Neural cell (in vitro differentiated cells): ENCODE results near the gene TXNL4A.

ENCODE experiments used
- EP300 ChIP-seq: fragments of 450-650 bp; conservative IDR thresholded peaks from 2 replicates; pipeline ENCODE4 v1.6.1; 2014; ENCODE audit warnings: antibody characterized with exemption, mild to moderate bottlenecking, moderate library complexity; ENCODE audit not compliant: poor library complexity, severe bottlenecking
- EZH2 ChIP-seq: fragments of 200-600, 300-800 bp; shearing (Covaris generic), sonication (generic); IDR thresholded peaks from 2 replicates; pipeline ENCODE4 v1.6.1; 2014; ENCODE audit warnings: antibody characterized with exemption, low read length, borderline replicate concordance, mild to moderate bottlenecking; ENCODE audit not compliant: insufficient read depth, poor library complexity, severe bottlenecking
- MXI1 ChIP-seq: fragments of 450-650 bp; conservative IDR thresholded peaks from 2 replicates; pipeline ENCODE4 v1.6.1; 2014; ENCODE audit warnings: antibody characterized with exemption, mild to moderate bottlenecking; ENCODE audit not compliant: poor library complexity, severe bottlenecking
- POLR2AphosphoS5 ChIP-seq: IDR thresholded peaks from 2 replicates; pipeline ENCODE4 v1.6.1; 2012
- RAD21 ChIP-seq: fragments of 450-650 bp; conservative IDR thresholded peaks from 2 replicates; pipeline ENCODE4 v1.6.1; 2014; ENCODE audit warnings: antibody characterized with exemption, mild to moderate bottlenecking, moderate library complexity
- SMC3 ChIP-seq: fragments of 450-650 bp; conservative IDR thresholded peaks from 2 replicates; pipeline ENCODE4 v1.6.1; 2014; ENCODE audit warnings: antibody characterized with exemption, mild to moderate bottlenecking, moderate library complexity; ENCODE audit not compliant: poor library complexity
- TAF1 ChIP-seq: IDR thresholded peaks from 2 replicates; pipeline ENCODE4 v1.6.1; 2012; ENCODE audit warnings: low read depth
- TF ChIP-seq, protein P1 (sequence below): IDR thresholded peaks from 2 replicates; pipeline ENCODE4 v1.6.1; 2012; ENCODE audit warnings: borderline replicate concordance
- TF ChIP-seq, protein P2 (sequence below): fragments of 450-650 bp; IDR thresholded peaks from 2 replicates; pipeline ENCODE4 v1.5.1; 2014; ENCODE audit warnings: antibody characterized with exemption, mild to moderate bottlenecking, moderate library complexity; ENCODE audit not compliant: poor library complexity, severe bottlenecking

- TF ChIP-seq EP300 (no peak), EZH2 (no peak), POLR2AphosphoS5 (no peak), TAF1 (no peak), MXI1 (no peak), RAD21 (no peak), SMC3 (no peak)
- TF ChIP-seq, protein P1, sequence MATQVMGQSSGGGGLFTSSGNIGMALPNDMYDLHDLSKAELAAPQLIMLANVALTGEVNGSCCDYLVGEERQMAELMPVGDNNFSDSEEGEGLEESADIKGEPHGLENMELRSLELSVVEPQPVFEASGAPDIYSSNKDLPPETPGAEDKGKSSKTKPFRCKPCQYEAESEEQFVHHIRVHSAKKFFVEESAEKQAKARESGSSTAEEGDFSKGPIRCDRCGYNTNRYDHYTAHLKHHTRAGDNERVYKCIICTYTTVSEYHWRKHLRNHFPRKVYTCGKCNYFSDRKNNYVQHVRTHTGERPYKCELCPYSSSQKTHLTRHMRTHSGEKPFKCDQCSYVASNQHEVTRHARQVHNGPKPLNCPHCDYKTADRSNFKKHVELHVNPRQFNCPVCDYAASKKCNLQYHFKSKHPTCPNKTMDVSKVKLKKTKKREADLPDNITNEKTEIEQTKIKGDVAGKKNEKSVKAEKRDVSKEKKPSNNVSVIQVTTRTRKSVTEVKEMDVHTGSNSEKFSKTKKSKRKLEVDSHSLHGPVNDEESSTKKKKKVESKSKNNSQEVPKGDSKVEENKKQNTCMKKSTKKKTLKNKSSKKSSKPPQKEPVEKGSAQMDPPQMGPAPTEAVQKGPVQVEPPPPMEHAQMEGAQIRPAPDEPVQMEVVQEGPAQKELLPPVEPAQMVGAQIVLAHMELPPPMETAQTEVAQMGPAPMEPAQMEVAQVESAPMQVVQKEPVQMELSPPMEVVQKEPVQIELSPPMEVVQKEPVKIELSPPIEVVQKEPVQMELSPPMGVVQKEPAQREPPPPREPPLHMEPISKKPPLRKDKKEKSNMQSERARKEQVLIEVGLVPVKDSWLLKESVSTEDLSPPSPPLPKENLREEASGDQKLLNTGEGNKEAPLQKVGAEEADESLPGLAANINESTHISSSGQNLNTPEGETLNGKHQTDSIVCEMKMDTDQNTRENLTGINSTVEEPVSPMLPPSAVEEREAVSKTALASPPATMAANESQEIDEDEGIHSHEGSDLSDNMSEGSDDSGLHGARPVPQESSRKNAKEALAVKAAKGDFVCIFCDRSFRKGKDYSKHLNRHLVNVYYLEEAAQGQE: no peak
- TF ChIP-seq, protein P2, sequence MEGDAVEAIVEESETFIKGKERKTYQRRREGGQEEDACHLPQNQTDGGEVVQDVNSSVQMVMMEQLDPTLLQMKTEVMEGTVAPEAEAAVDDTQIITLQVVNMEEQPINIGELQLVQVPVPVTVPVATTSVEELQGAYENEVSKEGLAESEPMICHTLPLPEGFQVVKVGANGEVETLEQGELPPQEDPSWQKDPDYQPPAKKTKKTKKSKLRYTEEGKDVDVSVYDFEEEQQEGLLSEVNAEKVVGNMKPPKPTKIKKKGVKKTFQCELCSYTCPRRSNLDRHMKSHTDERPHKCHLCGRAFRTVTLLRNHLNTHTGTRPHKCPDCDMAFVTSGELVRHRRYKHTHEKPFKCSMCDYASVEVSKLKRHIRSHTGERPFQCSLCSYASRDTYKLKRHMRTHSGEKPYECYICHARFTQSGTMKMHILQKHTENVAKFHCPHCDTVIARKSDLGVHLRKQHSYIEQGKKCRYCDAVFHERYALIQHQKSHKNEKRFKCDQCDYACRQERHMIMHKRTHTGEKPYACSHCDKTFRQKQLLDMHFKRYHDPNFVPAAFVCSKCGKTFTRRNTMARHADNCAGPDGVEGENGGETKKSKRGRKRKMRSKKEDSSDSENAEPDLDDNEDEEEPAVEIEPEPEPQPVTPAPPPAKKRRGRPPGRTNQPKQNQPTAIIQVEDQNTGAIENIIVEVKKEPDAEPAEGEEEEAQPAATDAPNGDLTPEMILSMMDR: no peak
Measured at GRCh38 chr18:80023173-80023572, 34.8 kb upstream of the TXNL4A start.
